Liver (tissue), 3 donors: ENCODE results near the gene NR2F6.

Experiments
- CTCF ChIP-seq: fragments of 150-350 bp; IDR thresholded peaks from 2 replicates; pipeline ENCODE4 v1.5.1; 2017; ENCODE audit warnings: improper control_type of control experiment, low read depth, low read length; ENCODE audit not compliant: missing input control
- EGR1 ChIP-seq, 2 donors: IDR thresholded peaks; 2 replicates each; pipeline ENCODE4 v1.6.1; 2016 to 2018; ENCODE audit warnings: antibody characterized with exemption in 2 of 2, low read depth in 2 of 2
- GABPA ChIP-seq, 2 donors: IDR thresholded peaks in 1 of 2; conservative IDR thresholded peaks in 1 of 2; 2 replicates each; pipeline ENCODE4 v1.6.1; 2016; ENCODE audit warnings: antibody characterized with exemption in 2 of 2, mild to moderate bottlenecking in 1 of 2, moderate library complexity in 1 of 2
- MAX ChIP-seq: IDR thresholded peaks from 2 replicates; pipeline ENCODE4 v1.6.1; 2016; ENCODE audit warnings: antibody characterized with exemption
- RAD21 ChIP-seq, 2 donors: IDR thresholded peaks; 2 replicates each; pipeline ENCODE4 v1.6.1; 2016; ENCODE audit warnings: antibody characterized with exemption in 2 of 2, mild to moderate bottlenecking in 2 of 2
- REST ChIP-seq: IDR thresholded peaks from 2 replicates; pipeline ENCODE4 v1.6.1; 2016; ENCODE audit warnings: antibody characterized with exemption, mild to moderate bottlenecking
- donor health status: healthy.
- donor health status: healthy.

GRCh38 chr19:17185590-17185989, 60.1 kb downstream of the NR2F6 start:
- TF ChIP-seq CTCF, result no peak
- TF ChIP-seq RAD21 (IDR thresholded peaks at IDR 0.05), result no peak
- no peak for TF ChIP-seq REST
- TF ChIP-seq EGR1 (IDR thresholded peaks at IDR 0.05; ENCODE audit: low read depth in 2 of 2), result no peak
- no peak for TF ChIP-seq MAX
- no peak for TF ChIP-seq GABPA (IDR thresholded peaks at IDR 0.05 in 1 of 2, conservative IDR thresholded peaks at IDR 0.05 in 1 of 2)
